Fibroblast of skin of abdomen (primary cell): ENCODE data around the gene SBNO2.

ENCODE experiments used
- DNase-seq: peaks from one replicate; pipeline ENCODE4 v3.0.0-alpha.2; 2013

Gene SBNO2

GRCh38 chr19:1151917-1152587 is 22.0 kb downstream of the SBNO2 start:
- DNase-seq: no peak

- DNase-seq: no peak
Observed at GRCh38 chr19:1151037-1151724, 22.9 kb downstream of the SBNO2 start.

DNA sequence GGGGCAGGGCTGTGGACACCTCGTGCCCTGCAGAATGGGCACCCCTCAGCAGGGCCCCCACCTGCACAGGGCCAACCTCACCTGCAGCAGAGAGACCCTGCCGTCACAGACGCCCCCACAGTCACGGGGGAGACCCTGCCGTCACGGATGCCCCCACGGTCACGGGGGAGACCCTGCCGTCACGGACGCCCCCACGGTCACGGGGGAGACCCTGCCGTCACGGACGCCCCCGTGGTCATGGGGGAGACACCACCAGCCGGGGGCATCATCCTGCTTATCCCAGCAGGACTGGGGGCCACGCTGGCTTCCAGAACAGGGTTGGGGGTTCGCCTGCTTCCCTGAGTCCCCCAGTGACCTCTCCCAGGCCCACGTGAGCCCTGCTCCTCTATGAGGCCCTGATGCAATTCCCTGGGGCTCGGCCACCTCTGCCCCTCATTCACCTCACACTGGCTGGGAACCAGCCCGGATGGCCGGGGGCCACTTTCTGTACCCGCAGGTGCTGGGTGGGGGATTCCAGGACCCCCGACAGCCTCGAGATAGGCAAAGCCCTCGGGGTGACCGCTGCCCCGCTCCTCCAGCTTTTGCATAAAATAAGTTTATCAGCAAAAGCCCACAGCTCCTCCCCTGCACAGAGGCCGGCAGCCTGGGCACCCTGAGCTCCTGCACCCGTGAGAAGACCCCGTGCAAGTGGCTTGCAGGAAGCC is 23.6 kb downstream of the SBNO2 start:
- no peak for DNase-seq

DNA sequence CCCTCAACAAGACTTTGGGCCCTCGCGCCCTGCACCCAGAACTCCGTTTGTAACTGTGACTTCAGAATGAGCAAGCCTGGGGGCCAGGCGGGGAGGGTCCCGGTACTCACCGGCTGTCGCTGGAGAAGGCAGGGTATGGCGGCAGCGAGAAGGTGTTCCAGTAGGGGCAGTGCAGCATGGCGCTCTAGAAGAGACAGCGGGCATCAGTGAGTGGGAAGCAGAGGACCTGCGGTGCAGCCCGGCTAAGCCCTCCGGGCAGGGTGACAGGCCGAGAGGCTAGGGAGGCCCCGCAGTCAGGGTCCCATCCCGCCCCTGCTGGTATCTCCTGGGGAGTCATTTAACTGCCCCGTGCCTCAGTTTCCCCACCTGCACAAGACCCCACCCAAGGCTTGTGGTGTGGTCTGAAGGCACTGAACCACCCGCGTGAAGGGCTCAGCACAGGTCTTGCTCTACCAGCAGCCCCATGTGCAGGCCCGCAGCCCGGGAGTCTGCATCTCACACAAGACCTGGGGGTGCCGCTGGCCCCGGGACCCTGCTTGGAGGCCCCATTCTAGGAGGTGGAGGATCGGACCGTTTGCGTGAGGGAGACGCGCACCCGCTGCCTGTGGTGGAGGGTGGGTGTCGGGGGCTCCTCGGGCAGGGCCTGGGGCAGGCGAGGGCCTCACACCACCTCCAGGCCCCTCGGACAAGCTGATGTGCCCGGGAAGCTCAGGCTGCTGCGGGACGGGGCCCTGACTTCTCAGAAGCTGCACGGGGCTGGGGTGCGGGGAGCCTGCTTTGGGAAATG is 24.6 kb downstream of the SBNO2 start:
- DNase-seq: no peak

- no peak for DNase-seq
Observed at GRCh38 chr19:1147934-1148549, 26.0 kb downstream of the SBNO2 start.

DNA sequence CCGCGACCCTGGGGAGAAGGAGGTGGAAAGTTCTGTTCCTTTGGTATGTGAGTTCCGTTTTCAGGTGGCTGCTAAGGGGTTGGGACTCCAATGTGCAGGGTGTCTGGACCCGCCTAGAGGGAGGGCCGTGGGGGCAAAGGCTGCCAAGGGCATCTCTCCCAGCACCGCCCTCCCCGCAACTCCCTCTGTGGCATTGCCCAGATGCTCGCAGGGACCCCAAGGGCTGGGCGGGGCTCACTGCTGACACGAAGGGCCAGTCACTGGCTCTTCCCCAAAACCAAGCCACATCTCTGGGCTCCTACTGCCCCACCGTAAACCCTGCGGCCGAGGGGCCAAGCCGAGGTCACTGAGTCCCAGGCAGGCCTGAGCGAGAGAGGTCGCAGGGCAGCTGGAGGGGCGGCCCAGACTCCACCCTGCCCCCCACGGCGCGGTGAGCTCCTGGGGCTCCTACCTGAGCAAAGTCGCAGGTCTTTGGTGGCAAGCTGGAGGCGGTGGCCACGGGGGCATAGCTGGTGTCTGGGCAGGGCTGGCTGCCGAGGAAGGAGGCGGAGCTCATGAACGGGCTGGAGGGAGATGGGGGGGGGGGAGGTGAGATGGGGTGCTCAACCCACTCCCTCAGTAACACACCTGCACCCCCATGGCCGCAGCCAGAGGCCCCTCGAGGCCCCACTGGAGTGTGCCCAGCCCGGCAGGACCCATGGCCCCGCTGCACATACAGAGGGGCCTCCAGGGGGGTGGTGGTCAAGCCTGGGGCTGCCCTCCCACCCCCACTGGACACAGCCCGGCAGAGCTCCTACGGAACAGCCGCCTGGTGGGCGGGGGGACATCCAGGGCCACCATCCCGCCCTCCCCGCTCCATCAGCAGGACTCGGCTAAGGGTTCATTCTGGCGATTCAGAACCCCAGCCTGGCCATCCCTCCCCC is 26.9 kb downstream of the SBNO2 start:
- DNase-seq: no peak

- DNase-seq: no peak
Observed at GRCh38 chr19:1146412-1146699, 27.7 kb downstream of the SBNO2 start.

GRCh38 chr19:1145635-1146411 is 28.2 kb downstream of the SBNO2 start:
- DNase-seq: no peak

DNA sequence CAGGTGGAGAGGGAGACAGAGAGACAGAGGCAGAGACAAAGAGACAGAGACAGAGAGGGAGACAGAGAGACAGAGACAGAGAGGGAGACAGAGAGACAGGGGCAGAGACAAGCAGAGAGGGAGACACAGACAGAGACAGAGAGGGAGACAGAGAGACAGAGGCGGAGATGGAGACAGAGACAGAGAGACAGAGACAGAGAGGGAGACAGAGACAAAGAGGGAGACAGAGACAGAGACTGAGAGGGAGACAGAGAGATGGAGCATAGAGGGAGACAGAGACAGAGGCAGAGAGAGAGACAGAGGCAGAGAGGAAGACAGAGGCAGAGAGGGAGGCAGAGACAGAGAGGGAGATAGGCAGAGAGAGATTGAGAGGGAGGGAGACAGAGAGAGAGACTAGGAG is 29.3 kb downstream of the SBNO2 start:
- no peak for DNase-seq

GRCh38 chr19:1143828-1144399 is 30.2 kb downstream of the SBNO2 start:
- no peak for DNase-seq

DNA sequence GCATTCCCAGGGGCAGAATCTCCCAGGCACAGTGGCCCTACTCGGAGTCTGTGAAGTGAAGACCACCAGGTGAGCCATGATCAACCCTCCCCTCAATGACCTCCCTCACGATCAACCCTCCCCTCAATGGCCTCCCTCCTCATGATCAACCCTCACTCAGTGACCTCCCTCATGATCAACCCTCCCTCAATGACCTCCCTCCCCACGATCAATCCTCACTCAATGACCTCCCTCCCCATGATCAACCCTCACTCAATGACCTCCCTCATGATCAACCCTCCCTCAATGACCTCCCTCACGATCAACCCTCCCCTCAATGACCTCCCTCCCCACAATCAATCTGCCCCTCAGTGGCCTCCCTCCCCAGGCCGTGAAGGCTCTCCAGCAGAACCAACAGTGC is 32.1 kb downstream of the SBNO2 start:
- no peak for DNase-seq

- DNase-seq: no peak
Observed at GRCh38 chr19:1140272-1141027, 33.6 kb downstream of the SBNO2 start.

DNA sequence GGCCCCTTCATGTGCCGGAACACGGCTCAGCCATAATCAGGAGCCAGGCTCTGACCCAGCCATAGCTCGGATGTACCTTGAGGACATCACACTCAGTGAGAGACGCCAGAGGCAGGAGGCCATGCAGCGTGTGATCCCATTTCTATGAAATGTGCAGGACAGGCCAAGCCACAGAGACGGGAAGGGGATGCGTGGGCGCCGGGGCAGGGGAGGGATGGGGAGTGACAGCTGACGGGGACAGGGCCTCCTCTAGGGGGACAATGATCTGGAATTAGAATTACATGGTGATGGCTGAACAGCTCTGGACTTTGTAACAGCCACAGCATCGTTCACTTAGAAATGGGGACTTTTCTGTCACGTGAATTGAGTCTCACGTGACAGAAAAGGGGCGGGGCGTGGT is 34.9 kb downstream of the SBNO2 start:
- no peak for DNase-seq

GRCh38 chr19:1138121-1138520 is 35.9 kb downstream of the SBNO2 start:
- DNase-seq: no peak

GRCh38 chr19:1136621-1137317 is 37.3 kb downstream of the SBNO2 start:
- no peak for DNase-seq

GRCh38 chr19:1136201-1136600 is 37.9 kb downstream of the SBNO2 start:
- DNase-seq: no peak

- no peak for DNase-seq
Observed at GRCh38 chr19:1135454-1135853, 38.6 kb downstream of the SBNO2 start.

GRCh38 chr19:1134431-1134830 is 39.6 kb downstream of the SBNO2 start:
- no peak for DNase-seq

DNA sequence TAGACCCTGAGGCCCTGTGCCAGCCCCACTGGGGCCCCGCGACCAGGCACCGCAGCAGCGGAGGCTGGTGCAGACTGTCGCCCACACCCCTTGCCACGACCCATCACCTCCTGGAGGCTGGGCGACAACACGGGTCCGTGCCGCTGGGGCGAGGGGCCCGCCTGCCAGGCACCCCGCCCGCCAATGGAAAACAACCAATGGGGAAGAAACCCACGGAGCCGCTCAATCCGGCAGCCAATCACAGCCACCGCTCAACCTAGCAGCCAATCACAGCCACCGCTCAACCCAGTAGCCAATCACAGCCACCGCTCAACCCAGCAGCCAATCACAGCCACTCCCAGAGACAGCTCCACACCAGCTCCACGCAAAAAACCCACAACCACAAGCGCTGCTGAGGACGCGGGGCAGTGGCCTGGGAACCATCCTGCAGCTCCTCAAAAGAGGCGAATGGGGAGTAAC is 40.6 kb downstream of the SBNO2 start:
- DNase-seq: no peak
